ENCODE measurements around the gene PKP1. TPM values are rescaled to one million over a fixed set of nuclear protein-coding genes. Genes with fewer than 3 reads are reported as not detected.

Gene PKP1
- total and polyA plus RNA-seq, 2 of the 4 experiments (the other 2 are of a cell fraction), result 0.18 to 0.36 TPM

- no peaks in the 10 kb centered on the region for H3K9me3 ChIP-seq (ENCODE audit: control insufficient read depth, insufficient read depth, low read length)
- POLR2A ChIA-PET (ENCODE audit: unreplicated experiment), result no interaction called here
- 95% methylated on average over 4 of the region's 7 CpGs; no CpG with 5 or more reads in 1 of the 2 experiments for WGBS, 2 experiments (ENCODE audit: extremely low coverage in 2 of 2, insufficient read length in 1 of 2)
These were observed 20.2 kb upstream of the PKP1 start for GRCh38 chr1:201262963-201263608.

More at GRCh38 chr1:201262963-201263608, 20.2 kb upstream of the PKP1 start:
- Histone ChIP-seq H2BK15ac (ENCODE audit: low read depth, low read length) (no peak overlapping the region), H3K4me1 (ENCODE audit: control insufficient read depth, insufficient read depth, low read length) (peaks cover 10% of the 10 kb centered on the region), H3K9ac (ENCODE audit: low read depth, low read length) (no peak overlapping the region), H4K5ac (ENCODE audit: low read depth, low read length) (no peak overlapping the region), H3K79me1 (ENCODE audit: low read depth in 1 of 2, low read length in 2 of 2) (no peaks in the 10 kb centered on the region), H2BK120ac (ENCODE audit: low read depth, low read length) (no peak overlapping the region), H2BK5ac (ENCODE audit: low read depth, low read length, poor library complexity, severe bottlenecking) (no peak overlapping the region), H3K56ac (ENCODE audit: extremely low read depth, insufficient read depth, low read length) (no peak overlapping the region), H4K8ac (ENCODE audit: low read depth in 2 of 2, low read length in 2 of 2) (no peak overlapping the region), H4K91ac (ENCODE audit: insufficient read depth, low read depth, low read length) (no peak overlapping the region), H3K14ac (replicated peaks; ENCODE audit: low read depth, low read length) (no peak overlapping the region), H2AK5ac (ENCODE audit: low read depth, low read length) (no peak overlapping the region), H3K4me3 (ENCODE audit: insufficient read depth, low read depth, low read length) (no peak overlapping the region), H3K18ac (ENCODE audit: low read depth, low read length) (no peak overlapping the region), H2AK9ac (replicated peaks; ENCODE audit: low read depth, low read length, poor library complexity) (no peak overlapping the region), H3K36me3 (ENCODE audit: control insufficient read depth, insufficient read depth, low read length) (no peaks in the 10 kb centered on the region), H3K27ac (ENCODE audit: insufficient read depth, low read length) (no peak overlapping the region), H2BK20ac (ENCODE audit: low read depth, low read length) (no peak overlapping the region), H3K23ac (ENCODE audit: low read depth, low read length) (no peak overlapping the region), H3K4me2 (ENCODE audit: low read depth, low read length) (no peak overlapping the region), H3K27me3 (ENCODE audit: control insufficient read depth, insufficient read depth, low read length) (peaks cover 2% of the 10 kb centered on the region; the same call in 1 of the 2 replicates), H4K20me1 (ENCODE audit: insufficient read depth, low read length) (no peaks in the 10 kb centered on the region), H3K9me1 (ENCODE audit: insufficient read depth, low read length) (peaks cover 10% of the 10 kb centered on the region; the same call in 1 of the 2 replicates), H3K4ac (ENCODE audit: low read depth, low read length) (no peak overlapping the region), H2AFZ (replicated peaks; ENCODE audit: low read length, poor library complexity) (no peak overlapping the region)
- intact Hi-C loops (cut with micrococcal nuclease), result loop anchor here (10.0 kb wide), 1 partner anchor 1172 kb away; no protein-coding TSS in a partner anchor
- in situ Hi-C loops (cut with MboI; ENCODE audit: low sequenced_read_pairs), result loop anchor here (5.0 kb wide), 1 partner anchor 89 kb away; no protein-coding TSS in a partner anchor
- no peak for DNase-seq
- TF ChIP-seq FOS (IDR thresholded peaks at IDR 0.05; ENCODE audit: low read depth, low read length) (no peak), CEBPB (IDR thresholded peaks at IDR 0.05; ENCODE audit: low read depth, low read length) (no peak), POLR2A (IDR thresholded peaks at IDR 0.05; ENCODE audit: low read depth, low read length) (no peak), MAZ (IDR thresholded peaks at IDR 0.05; ENCODE audit: borderline replicate concordance, low read depth, low read length) (no peak), RCOR1 (IDR thresholded peaks at IDR 0.05; ENCODE audit: insufficient replicate concordance, low read length) (no peak), NFE2L2 (IDR thresholded peaks at IDR 0.05; ENCODE audit: low read depth, low read length) (no peak), MAFK (IDR thresholded peaks at IDR 0.05; ENCODE audit: low read depth, low read length) (no peak), CHD1 (IDR thresholded peaks at IDR 0.05; ENCODE audit: low read depth, low read length) (no peak), ELK1 (IDR thresholded peaks at IDR 0.05; ENCODE audit: borderline replicate concordance, low read depth, low read length) (no peak), SMC3 (IDR thresholded peaks at IDR 0.05; ENCODE audit: low read depth, low read length) (no peak), USF2 (IDR thresholded peaks at IDR 0.05; ENCODE audit: low read depth, low read length) (no peak), BHLHE40 (IDR thresholded peaks at IDR 0.05; ENCODE audit: low read depth, low read length) (no peak), RFX5 (IDR thresholded peaks at IDR 0.05; ENCODE audit: low read depth, low read length) (no peak)
- ATAC-seq (ENCODE audit: low read depth), result no peak
- BruUV-seq (replicated peaks), result no TSS peak
- dilution Hi-C loops (cut with HindIII; ENCODE audit: low sequenced_read_pairs, unreplicated experiment), result no loop called here
- CTCF ChIA-PET, result interaction anchor here (0.7 to 1.1 kb wide), 2 partner anchors 15 to 85 kb away, joined by 3 read pairs; no protein-coding TSS in a partner anchor

All from IMR-90 (cell line).